ENCODE measurements around the gene HERC5.

Gene HERC5

GRCh38 chr4:88517825-88518224 lies 60.9 kb downstream of the HERC5 start:
- DNase-seq (ENCODE audit: low read depth) = no peak
- no peak for TF ChIP-seq CTCF (IDR thresholded peaks at IDR 0.05; ENCODE audit: insufficient read depth, low read depth, low read length, missing control alignments)
- H3K4me3 ChIP-seq (ENCODE audit: low read depth, low read length) = no peak overlapping the region

- TF ChIP-seq CTCF (IDR thresholded peaks at IDR 0.05; ENCODE audit: insufficient read depth, low read depth, low read length, missing control alignments) = no peak
- DNase-seq (ENCODE audit: low read depth) = no peak
- no peak overlapping the region for H3K4me3 ChIP-seq (ENCODE audit: low read depth, low read length)
Observed at GRCh38 chr4:88518911-88519310, 62.0 kb downstream of the HERC5 start.

GRCh38 chr4:88522702-88523324 lies 65.9 kb downstream of the HERC5 start:
- TF ChIP-seq CTCF (IDR thresholded peaks at IDR 0.05; ENCODE audit: insufficient read depth, low read depth, low read length, missing control alignments) = peak; percentile 0
- peak overlapping the region; percentile 98 for H3K4me3 ChIP-seq (ENCODE audit: low read depth, low read length)
- peak; percentile 55 for DNase-seq (ENCODE audit: low read depth)

- DNase-seq (ENCODE audit: low read depth) = peak; percentile 93
- TF ChIP-seq CTCF (IDR thresholded peaks at IDR 0.05; ENCODE audit: insufficient read depth, low read depth, low read length, missing control alignments) = no peak
- H3K4me3 ChIP-seq (ENCODE audit: low read depth, low read length) = peak within 1 kb of the TSS; percentile 98
Observed at GRCh38 chr4:88523325-88524129, 66.6 kb downstream of the HERC5 start, which contains the start of gene PYURF. TSS of gene PYURF (minus strand) at chr4:88523776. CDS start at chr4:88523700, 76 bp downstream.

GRCh38 chr4:88524171-88524570 lies 67.3 kb downstream of the HERC5 start:
- DNase-seq (ENCODE audit: low read depth) = no peak
- peak overlapping the region; percentile 98 for H3K4me3 ChIP-seq (ENCODE audit: low read depth, low read length)
- no peak for TF ChIP-seq CTCF (IDR thresholded peaks at IDR 0.05; ENCODE audit: insufficient read depth, low read depth, low read length, missing control alignments)

GRCh38 chr4:88526221-88526815 lies 69.4 kb downstream of the HERC5 start:
- no peak for DNase-seq (ENCODE audit: low read depth)
- no peak overlapping the region for H3K4me3 ChIP-seq (ENCODE audit: low read depth, low read length)
- no peak for TF ChIP-seq CTCF (IDR thresholded peaks at IDR 0.05; ENCODE audit: insufficient read depth, low read depth, low read length, missing control alignments)
